Transverse colon (tissue), 3 donors: ENCODE measurements around the gene SEC22C.

Source experiments
- CTCF ChIP-seq, 5 experiments: fragments of 200-600 bp in 3 of 5; fragments of 450-650 bp in 2 of 5; sonication (generic) in 3 of 5; IDR thresholded peaks; 1 replicate in 2 of 5; 2 replicates in 3 of 5; pipeline ENCODE4 v1.5.1; 2016 to 2017; ENCODE audit warnings: antibody characterized with exemption in 5 of 5, inconsistent platforms in 3 of 5, mild to moderate bottlenecking in 2 of 5, moderate library complexity in 1 of 5
- EP300 ChIP-seq: sonication (generic); formaldehyde crosslinking; IDR thresholded peaks from one replicate; pipeline ENCODE4 v1.6.1; 2017; ENCODE audit warnings: antibody characterized with exemption, low read depth
- POLR2A ChIP-seq: fragments of 450-650 bp; IDR thresholded peaks from one replicate; pipeline ENCODE4 v1.6.1; 2016; ENCODE audit warnings: antibody characterized with exemption, mild to moderate bottlenecking, moderate library complexity

DNA sequence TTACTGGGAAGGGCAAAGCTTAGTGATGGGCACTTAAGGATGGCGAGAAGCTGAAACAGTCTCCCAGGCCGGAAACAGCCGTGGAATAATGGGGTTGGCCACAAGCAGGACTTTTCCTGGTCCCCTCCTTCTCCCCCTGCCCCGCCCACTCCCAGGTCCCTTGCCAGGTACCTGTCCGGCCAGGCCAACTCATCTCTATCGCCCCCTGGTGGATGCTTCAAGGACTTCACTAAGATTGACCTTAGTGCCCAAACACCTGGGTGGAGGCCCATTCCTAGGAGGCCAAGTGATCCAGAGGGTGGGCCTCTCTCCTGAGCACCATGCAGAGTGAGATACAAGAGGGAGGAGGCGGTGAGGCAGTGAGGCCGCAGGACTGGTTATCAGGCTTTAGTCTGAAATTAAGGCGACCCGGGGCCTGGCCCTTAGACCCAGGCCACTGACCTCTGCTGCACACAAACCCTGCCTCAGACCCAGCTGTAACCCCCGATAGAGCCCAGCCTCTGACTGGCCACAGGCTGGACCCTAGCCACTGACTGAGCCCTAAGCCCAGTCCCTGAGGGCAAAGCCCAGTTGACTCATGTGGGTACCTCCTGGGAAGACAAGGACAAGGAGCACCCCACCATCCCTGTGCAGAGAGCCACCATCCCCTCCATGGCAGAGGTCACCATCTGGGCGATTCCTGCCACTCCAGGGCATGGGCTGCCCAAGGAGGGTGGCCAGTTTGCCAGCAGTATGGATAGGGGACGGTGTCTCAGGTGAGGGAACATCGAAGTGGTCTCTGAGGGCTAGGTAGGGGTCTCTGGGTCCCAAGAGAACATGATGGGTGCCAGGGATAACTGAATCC is 41.7 kb downstream of the SEC22C start:
- no peak for TF ChIP-seq POLR2A
- TF ChIP-seq EP300: no peak
- TF ChIP-seq CTCF (IDR thresholded peaks at IDR 0.05): peak; percentile 74 to 88 (median 83)
